ENCODE data around the gene MUC21. TPM values are rescaled to one million over a fixed set of nuclear protein-coding genes. Genes with fewer than 3 reads are reported as not detected.

The MUC21 gene
- total and polyA plus RNA-seq, 12 donors: 0.09 TPM; not detected in 11

GRCh38 chr6:31008165-31008564, 24.6 kb downstream of the MUC21 start:
- no peak overlapping the region for H3K4me3 ChIP-seq
- H3K27ac ChIP-seq: peak overlapping the region in 3 of 10 donors; percentile 10 to 48 (median 34)
- H3K4me1 ChIP-seq: peaks cover 4 to 28% (median 12%) of the 10 kb centered on the region in 9 donors
- no peaks in the 10 kb centered on the region for H3K9me3 ChIP-seq
- ATAC-seq (peak in 1 of 8 donors; percentile 10), DNase-seq (no peak)
- no peaks in the 10 kb centered on the region for H3K27me3 ChIP-seq
- 54 to 56% methylated on average over 4 of the region's 4 CpGs for WGBS, 2 donors
- intact Hi-C loops (cut with DNase I): no loop called here
- no peak for TF ChIP-seq CTCF (IDR thresholded peaks at IDR 0.05)
- H3K36me3 ChIP-seq: no peaks in the 10 kb centered on the region

GRCh38 chr6:31009731-31010130, 26.2 kb downstream of the MUC21 start:
- no peaks in the 10 kb centered on the region for H3K36me3 ChIP-seq
- no peak for DNase-seq
- H3K27me3 ChIP-seq: no peaks in the 10 kb centered on the region
- no peak overlapping the region for H3K27ac ChIP-seq
- intact Hi-C loops (cut with DNase I): no loop called here
- peaks cover 0 to 5% (median 0%) of the 10 kb centered on the region in 11 donors for H3K9me3 ChIP-seq
- TF ChIP-seq CTCF (IDR thresholded peaks at IDR 0.05): no peak
- H3K4me3 ChIP-seq: no peak overlapping the region
- ATAC-seq: no peak
- WGBS, 2 donors: 72 to 74% methylated on average over 7 of the region's 7 CpGs
- peaks cover 3 to 20% (median 8%) of the 10 kb centered on the region in 9 donors for H3K4me1 ChIP-seq

- ATAC-seq: no peak
- 79 to 81% methylated on average over 4 of the region's 4 CpGs for WGBS, 2 donors
These were observed 27.0 kb downstream of the MUC21 start, which contains the start of gene MUC22 for GRCh38 chr6:31010393-31011060. Gene MUC22 (plus strand): TSS chr6:31010474. CDS start chr6:31010707, 233 bp downstream.

GRCh38 chr6:31011153-31011552, 27.6 kb downstream of the MUC21 start:
- WGBS, 2 donors: 53 to 59% methylated on average over 6 of the region's 6 CpGs
- peaks cover 0 to 17% (median 0%) of the 10 kb centered on the region in 11 donors for H3K9me3 ChIP-seq
- H3K27ac ChIP-seq: no peak overlapping the region
- H3K4me3 ChIP-seq: no peak overlapping the region
- ATAC-seq: no peak
- no peaks in the 10 kb centered on the region for H3K27me3 ChIP-seq
- no peak for TF ChIP-seq CTCF (IDR thresholded peaks at IDR 0.05)
- no peak for DNase-seq
- no peaks in the 10 kb centered on the region for H3K36me3 ChIP-seq
- intact Hi-C loops (cut with DNase I): no loop called here
- H3K4me1 ChIP-seq: peaks cover 0 to 7% (median 0%) of the 10 kb centered on the region in 9 donors

More at GRCh38 chr6:31010393-31011060, 27.0 kb downstream of the MUC21 start, which contains the start of gene MUC22:
- TF ChIP-seq CTCF (IDR thresholded peaks at IDR 0.05): no peak
- intact Hi-C loops (cut with DNase I): no loop called here
- peaks cover 0 to 12% (median 1%) of the 10 kb centered on the region in 9 donors for H3K4me1 ChIP-seq
- H3K4me3 ChIP-seq: no peak within 1 kb of the TSS
- no peak for DNase-seq
- peaks cover 0 to 12% (median 0%) of the 10 kb centered on the region in 11 donors for H3K9me3 ChIP-seq
- H3K27ac ChIP-seq: no peak within 1 kb of the TSS
- H3K27me3 ChIP-seq: no peaks in the 10 kb centered on the region
- H3K36me3 ChIP-seq: no peaks in the 10 kb centered on the region
